Bronchial epithelial cell (primary cell): ENCODE data around the gene HTT. TPM values are rescaled to one million over a fixed set of nuclear protein-coding genes. Genes with fewer than 3 reads are reported as not detected.

ENCODE experiments used
- DNase-seq: peaks from one replicate; pipeline ENCODE4 v3.0.0-alpha.2; 2010; ENCODE audit warnings: low read depth
- FAIRE-seq: peaks from 2 replicates; lab custom pipeline; 2011; peaks lifted over from hg19 to GRCh38; lab: Jason Lieb, UNC
- H3K27me3 ChIP-seq: 2 replicates; pipeline ENCODE4 v1.5.1; 2011; ENCODE audit warnings: low read length; ENCODE audit not compliant: control insufficient read depth, insufficient read depth
- H3K36me3 ChIP-seq: 2 replicates; pipeline ENCODE4 v1.5.1; 2011; ENCODE audit warnings: low read length; ENCODE audit not compliant: control insufficient read depth, insufficient read depth
- H3K4me3 ChIP-seq: 2 replicates; pipeline ENCODE4 v1.5.1; 2011; ENCODE audit warnings: mild to moderate bottlenecking, low read depth, low read length, control low read depth
- total RNA-seq: library from RNA; depleted of rRNA; stranded (reverse); fragments of >200 nt; gene quantifications from 2 replicates; pipeline ENCODE4 v1.2.1, GENCODE V29; 2014
- TF ChIP-seq, protein P1 (sequence below): IDR thresholded peaks from 2 replicates; pipeline ENCODE4 v1.5.1; 2011; ENCODE audit warnings: mild to moderate bottlenecking, moderate library complexity, low read length, control low read depth, inconsistent platforms; ENCODE audit not compliant: insufficient read depth, severe bottlenecking

Gene HTT
- total RNA-seq, 1 donor from 2014 or later: 24.0 TPM

DNA sequence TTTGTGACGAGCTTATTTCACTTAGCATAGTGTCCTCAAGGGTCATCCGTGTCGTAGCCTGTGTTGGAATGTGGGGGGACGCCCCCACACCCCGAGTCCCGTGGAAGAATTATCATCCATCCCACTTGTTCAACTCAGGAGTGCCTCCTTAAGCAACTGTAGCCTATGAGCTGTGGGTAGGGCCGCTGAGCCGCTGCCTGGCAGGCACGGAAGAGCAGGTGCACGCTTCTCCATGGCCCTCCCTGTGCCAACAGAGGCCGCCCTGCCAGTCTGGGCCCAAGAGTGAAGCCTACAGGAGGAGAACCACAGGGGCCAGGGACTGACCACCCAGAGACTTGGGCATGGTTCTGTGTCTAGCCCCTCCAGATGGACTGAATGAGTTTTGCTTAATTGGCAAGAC lies 216.0 kb downstream of the HTT start:
- Histone ChIP-seq H3K36me3 (no peaks in the 10 kb centered on the region), H3K27me3 (peaks cover 9% of the 10 kb centered on the region), H3K4me3 (no peak overlapping the region)
- DNase-seq (no peak), FAIRE-seq (no peak)
- TF ChIP-seq, protein P1, sequence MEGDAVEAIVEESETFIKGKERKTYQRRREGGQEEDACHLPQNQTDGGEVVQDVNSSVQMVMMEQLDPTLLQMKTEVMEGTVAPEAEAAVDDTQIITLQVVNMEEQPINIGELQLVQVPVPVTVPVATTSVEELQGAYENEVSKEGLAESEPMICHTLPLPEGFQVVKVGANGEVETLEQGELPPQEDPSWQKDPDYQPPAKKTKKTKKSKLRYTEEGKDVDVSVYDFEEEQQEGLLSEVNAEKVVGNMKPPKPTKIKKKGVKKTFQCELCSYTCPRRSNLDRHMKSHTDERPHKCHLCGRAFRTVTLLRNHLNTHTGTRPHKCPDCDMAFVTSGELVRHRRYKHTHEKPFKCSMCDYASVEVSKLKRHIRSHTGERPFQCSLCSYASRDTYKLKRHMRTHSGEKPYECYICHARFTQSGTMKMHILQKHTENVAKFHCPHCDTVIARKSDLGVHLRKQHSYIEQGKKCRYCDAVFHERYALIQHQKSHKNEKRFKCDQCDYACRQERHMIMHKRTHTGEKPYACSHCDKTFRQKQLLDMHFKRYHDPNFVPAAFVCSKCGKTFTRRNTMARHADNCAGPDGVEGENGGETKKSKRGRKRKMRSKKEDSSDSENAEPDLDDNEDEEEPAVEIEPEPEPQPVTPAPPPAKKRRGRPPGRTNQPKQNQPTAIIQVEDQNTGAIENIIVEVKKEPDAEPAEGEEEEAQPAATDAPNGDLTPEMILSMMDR: no peak

DNA sequence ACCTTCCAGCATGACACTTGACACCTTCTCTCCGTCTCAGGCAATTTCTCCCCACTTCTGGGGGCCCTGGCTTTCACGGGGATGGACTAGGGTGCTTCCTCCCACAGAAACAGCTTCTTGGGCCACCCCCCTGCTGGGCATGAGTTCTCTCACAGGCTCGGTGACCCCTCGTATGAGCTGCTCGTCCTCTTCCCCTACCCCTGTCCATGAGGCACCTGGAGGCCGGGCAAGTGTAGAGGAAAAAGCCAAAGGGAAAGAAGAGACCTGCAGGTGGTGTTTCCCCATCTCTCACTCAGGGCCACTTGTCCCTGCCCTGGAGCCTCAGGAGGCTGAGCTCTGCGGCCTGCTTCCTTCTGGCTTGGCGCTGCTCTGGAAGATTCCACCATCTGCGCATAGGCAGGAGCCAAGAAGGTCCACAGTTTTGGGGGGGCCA lies 216.4 kb downstream of the HTT start:
- no peak overlapping the region for H3K4me3 ChIP-seq
- H3K36me3 ChIP-seq: no peaks in the 10 kb centered on the region
- no peak for FAIRE-seq
- no peak for DNase-seq
- TF ChIP-seq, protein P1: no peak
- peaks cover 9% of the 10 kb centered on the region for H3K27me3 ChIP-seq

DNA sequence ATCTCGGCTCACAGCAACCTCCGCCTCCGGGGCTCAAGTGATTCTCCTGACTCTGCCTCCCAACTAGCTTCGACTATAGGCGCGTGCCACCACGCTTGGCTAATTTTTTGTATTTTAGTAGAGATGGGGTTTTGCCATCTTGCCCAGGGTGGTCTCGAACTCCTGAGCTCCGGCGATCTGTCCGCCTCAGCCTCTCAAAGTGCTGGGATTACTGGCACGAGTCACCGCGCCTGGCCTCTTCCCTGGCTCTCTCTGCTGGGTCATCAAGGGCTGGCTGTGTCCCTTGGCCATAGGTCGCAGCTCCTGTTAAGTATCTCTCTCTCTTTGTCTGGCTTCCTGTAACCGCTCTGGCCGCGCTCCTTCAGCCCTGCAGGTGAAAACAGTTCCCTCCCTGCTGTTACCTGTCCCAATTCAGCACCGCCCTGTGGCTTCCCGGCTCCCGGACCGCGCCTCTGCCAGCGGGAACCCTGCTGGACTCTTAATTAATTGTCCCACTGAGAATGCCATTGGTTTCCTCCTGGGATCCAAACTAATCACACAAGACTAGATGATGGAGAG lies 217.0 kb downstream of the HTT start:
- Histone ChIP-seq H3K36me3 (no peaks in the 10 kb centered on the region), H3K4me3 (peak overlapping the region; percentile 75), H3K27me3 (peaks cover 9% of the 10 kb centered on the region)
- DNase-seq (peak; percentile 23), FAIRE-seq (peak; percentile 58)
- TF ChIP-seq, protein P1: no peak

DNA sequence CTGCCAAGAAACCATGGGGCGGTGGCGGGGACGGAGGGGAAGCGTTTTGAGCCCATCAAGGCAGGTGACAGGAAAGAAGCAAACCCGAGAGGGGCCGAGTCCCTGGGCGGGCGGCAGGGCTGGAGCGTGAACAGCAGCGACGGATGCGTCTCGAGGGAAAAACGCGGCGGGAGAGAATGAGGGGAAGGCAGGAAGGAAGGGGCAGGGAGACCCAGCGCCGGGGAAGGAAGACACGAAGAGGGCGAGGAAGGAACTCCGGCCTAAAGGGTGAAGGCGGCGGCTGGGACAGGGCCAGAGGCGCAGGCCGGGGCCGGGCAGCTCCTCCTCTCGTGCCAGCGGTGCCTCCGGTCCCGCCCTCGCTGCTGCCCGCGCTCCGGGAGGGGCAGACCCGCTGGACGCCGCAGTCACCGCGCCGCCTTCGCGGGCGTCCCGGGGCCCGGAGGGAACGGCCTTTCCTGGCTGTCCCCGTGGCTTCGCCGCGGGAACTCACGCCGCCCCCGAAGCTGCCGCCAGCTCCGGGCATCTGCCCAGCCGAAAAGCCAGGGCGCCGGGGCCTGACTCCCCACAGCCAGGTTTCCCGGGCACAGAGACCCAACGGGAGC lies 217.6 kb downstream of the HTT start:
- peak overlapping the region; percentile 75 for H3K4me3 ChIP-seq
- peaks cover 6% of the 10 kb centered on the region for H3K27me3 ChIP-seq
- peak; percentile 14 for DNase-seq
- TF ChIP-seq, protein P1: no peak
- H3K36me3 ChIP-seq: no peaks in the 10 kb centered on the region
- no peak for FAIRE-seq

DNA sequence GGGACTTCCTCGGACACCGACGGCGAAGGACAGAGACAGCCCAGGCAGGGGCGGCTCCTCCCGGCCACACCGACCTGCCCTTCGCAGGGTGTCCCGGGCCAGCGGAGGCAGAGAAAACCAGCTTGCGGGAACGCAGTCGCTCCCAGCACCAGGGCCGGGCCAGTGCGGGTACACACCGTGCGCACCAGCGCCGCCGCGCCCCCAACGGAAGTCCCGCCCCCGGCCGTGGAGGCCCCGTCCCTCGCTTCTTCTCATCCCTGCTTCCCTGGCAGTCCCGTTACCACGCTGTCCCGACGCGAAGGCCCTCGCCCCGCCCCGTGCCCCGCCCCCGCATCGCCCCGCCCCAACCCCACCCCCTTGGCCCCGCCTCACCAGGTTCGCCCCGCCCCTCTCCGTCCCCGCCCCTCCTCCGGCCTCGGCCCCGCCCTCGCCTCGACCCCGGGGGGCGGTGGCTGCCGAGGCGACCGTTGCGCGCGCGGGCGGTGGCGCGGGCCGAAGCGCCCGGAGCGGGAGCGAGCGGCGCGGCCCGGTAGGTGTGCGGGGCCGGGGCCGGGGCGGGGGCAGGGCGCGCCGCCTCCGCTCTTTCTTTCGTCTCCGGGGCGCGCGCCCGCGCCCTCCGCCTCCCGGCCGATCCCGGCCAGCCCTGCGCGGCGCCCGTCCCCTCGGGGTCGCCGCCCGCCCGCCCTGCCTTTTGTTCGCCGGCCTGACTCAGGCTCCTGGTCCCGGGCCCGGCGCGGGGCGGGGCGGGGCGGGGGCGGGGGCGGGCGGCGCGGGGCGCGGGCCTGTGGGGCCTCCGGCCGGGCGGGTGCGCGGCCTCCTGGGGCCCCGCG lies 218.3 kb downstream of the HTT start, which contains the start of gene RGS12:
Gene RGS12, plus strand, starts transcription at position 451 of the 830 bp plus-strand sequence. CDS start 23,150 bp downstream, outside the sequence.
- no peaks in the 10 kb centered on the region for H3K36me3 ChIP-seq
- peaks cover 2% of the 10 kb centered on the region for H3K27me3 ChIP-seq
- no peak for FAIRE-seq
- peak; percentile 78 for DNase-seq
- peak within 1 kb of the TSS; percentile 75 for H3K4me3 ChIP-seq
- TF ChIP-seq, protein P1: no peak

Other genes starting within 250 kb of the HTT start
- 71.9 and 113 TPM in 2 replicates for gene ADD1, start 230.8 kb upstream of the HTT start, total RNA-seq
- 20.9 and 31.1 TPM in 2 replicates for gene NOP14, start 111.3 kb upstream of the HTT start, total RNA-seq
- gene GRK4, start 111.1 kb upstream of the HTT start, total RNA-seq: 1.4 and 3.7 TPM in 2 replicates
- gene HTT-AS, start 143 bp upstream of the HTT start, total RNA-seq: not detected in 2 replicates
- 0.26 and 0.64 TPM in 2 replicates for gene MSANTD1, start 174.5 kb downstream of the HTT start, total RNA-seq
- 34.2 and 41.7 TPM in 2 replicates for gene RGS12, start 218.3 kb downstream of the HTT start, total RNA-seq